DMS79 (cell line): Measurements from ENCODE around the gene LEPROT.
"Not testable (repeated sequence)": the region's sequence is repeated elsewhere in the genome, so short reads cannot be mapped to it uniquely, and the experiment has no call there.

Experiments used
- DNase-seq: peaks from one replicate; lab custom pipeline; 2025; lab: John Stamatoyannopoulos, UW

Gene LEPROT

GRCh38 chr1:65420590-65421350 is at the start of gene LEPROT, which contains the start of gene LEPR:
Gene LEPROT (plus strand): TSS chr1:65420668. CDS start chr1:65420725, 57 bp downstream.
Gene LEPR (plus strand): TSS chr1:65420668. CDS start chr1:65565566, 144,898 bp downstream.
- peak; percentile 66 for DNase-seq

GRCh38 chr1:65371544-65371943 is 48.9 kb upstream of the LEPROT start:
- no peak for DNase-seq

GRCh38 chr1:65372557-65372956 is 47.9 kb upstream of the LEPROT start:
- no peak for DNase-seq

- DNase-seq = no peak
Measured at GRCh38 chr1:65377496-65378246, 42.8 kb upstream of the LEPROT start.

GRCh38 chr1:65378247-65378946 is 42.1 kb upstream of the LEPROT start:
- no peak for DNase-seq

GRCh38 chr1:65384426-65384825 is 36.0 kb upstream of the LEPROT start:
- DNase-seq = not testable (repeated sequence)

GRCh38 chr1:65386439-65386838 is 34.0 kb upstream of the LEPROT start:
- no peak for DNase-seq

GRCh38 chr1:65387821-65388220 is 32.6 kb upstream of the LEPROT start:
- DNase-seq = no peak

- no peak for DNase-seq
Measured at GRCh38 chr1:65388908-65389695, 31.4 kb upstream of the LEPROT start.

- no peak for DNase-seq
Measured at GRCh38 chr1:65392497-65392896, 28.0 kb upstream of the LEPROT start.

- no peak for DNase-seq
Measured at GRCh38 chr1:65393347-65393746, 27.1 kb upstream of the LEPROT start.

GRCh38 chr1:65393928-65394327 is 26.5 kb upstream of the LEPROT start:
- DNase-seq = no peak

GRCh38 chr1:65395887-65396612 is 24.4 kb upstream of the LEPROT start:
- no peak for DNase-seq

- no peak for DNase-seq
Measured at GRCh38 chr1:65398083-65398482, 22.4 kb upstream of the LEPROT start.

GRCh38 chr1:65399003-65399402 is 21.5 kb upstream of the LEPROT start:
- no peak for DNase-seq

GRCh38 chr1:65401612-65402011 is 18.9 kb upstream of the LEPROT start:
- no peak for DNase-seq

GRCh38 chr1:65404941-65405340 is 15.5 kb upstream of the LEPROT start:
- DNase-seq = no peak

GRCh38 chr1:65407877-65408276 is 12.6 kb upstream of the LEPROT start:
- DNase-seq = no peak

GRCh38 chr1:65409314-65409713 is 11.2 kb upstream of the LEPROT start:
- no peak for DNase-seq

- DNase-seq = no peak
Measured at GRCh38 chr1:65409816-65410326, 10.6 kb upstream of the LEPROT start.
